ENCODE data around the gene PRLHR. TPM values are rescaled to one million over a fixed set of nuclear protein-coding genes. Genes with fewer than 3 reads are reported as not detected.

The PRLHR gene
- total and polyA plus RNA-seq, 5 experiments from 2014 or later, result not detected

- H3K27ac Mint-ChIP-seq, result no peak overlapping the region
- POLR2A ChIA-PET, result interaction anchor here (0.9 kb wide), 1 partner anchor 166 kb away, joined by 3 read pairs; no protein-coding TSS in a partner anchor
- peak in 1 of 10 donors; percentile 5 for DNase-seq
Measured at GRCh38 chr10:118567701-118568248, 27.7 kb downstream of the PRLHR start.

DNA sequence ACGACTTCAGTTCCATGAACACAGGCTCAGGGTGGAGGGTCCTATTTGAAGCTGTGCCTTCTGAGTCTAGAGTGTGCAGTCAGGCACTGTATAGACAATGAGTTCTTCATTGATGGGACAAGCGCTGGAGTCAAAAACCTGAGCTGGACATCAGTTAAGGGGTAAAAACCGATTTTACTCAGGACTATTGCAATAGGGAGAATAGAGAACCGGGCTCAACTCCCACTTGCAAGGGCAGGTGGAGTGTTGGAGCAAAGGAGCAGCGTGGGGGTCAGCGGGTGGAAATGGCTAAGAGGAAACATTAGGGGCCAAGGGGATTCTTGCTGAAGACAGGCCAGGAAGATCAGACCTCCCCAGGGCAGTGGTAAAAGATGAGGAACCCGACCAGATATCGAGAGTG lies 28.5 kb downstream of the PRLHR start:
- peaks cover 0 to 5% (median 2%) of the 10 kb centered on the region in 5 donors for H3K27me3 Mint-ChIP-seq
- H3K27ac Mint-ChIP-seq, result peak overlapping the region in 1 of 10 donors; percentile 20
- H3K4me3 Mint-ChIP-seq, result no peak overlapping the region
- POLR2A ChIA-PET, result interaction anchor here (0.7 kb wide), 1 partner anchor 164 kb away, joined by 3 read pairs; no protein-coding TSS in a partner anchor
- H3K36me3 Mint-ChIP-seq, result no peaks in the 10 kb centered on the region
- H3K4me1 Mint-ChIP-seq, result peaks cover 4 to 12% (median 8%) of the 10 kb centered on the region in 4 donors
- DNase-seq, result no peak
- peaks cover 0 to 7% (median 0%) of the 10 kb centered on the region in 9 donors for H3K9me3 Mint-ChIP-seq
- ATAC-seq, result no peak

More at GRCh38 chr10:118567701-118568248, 27.7 kb downstream of the PRLHR start:
- ATAC-seq, result no peak
- H3K4me3 Mint-ChIP-seq, result no peak overlapping the region
- H3K36me3 Mint-ChIP-seq, result no peaks in the 10 kb centered on the region
- no peaks in the 10 kb centered on the region for H3K9me3 Mint-ChIP-seq
- H3K27me3 Mint-ChIP-seq, result peaks cover 0 to 2% (median 0%) of the 10 kb centered on the region in 5 donors
- peaks cover 4 to 12% (median 8%) of the 10 kb centered on the region in 4 donors for H3K4me1 Mint-ChIP-seq

GRCh38 chr10:118565301-118566075 lies 30.0 kb downstream of the PRLHR start:
- Mint-ChIP-seq H3K4me3 (no peak overlapping the region), H3K27ac (no peak overlapping the region)
- ATAC-seq, result no peak

GRCh38 chr10:118564652-118565051 lies 30.8 kb downstream of the PRLHR start:
- Mint-ChIP-seq H3K4me1 (peaks cover 4 to 12% (median 8%) of the 10 kb centered on the region in 4 donors), H3K4me3 (no peak overlapping the region), H3K9me3 (peaks cover 0 to 18% (median 9%) of the 10 kb centered on the region in 9 donors), H3K27me3 (peaks cover 0 to 11% (median 8%) of the 10 kb centered on the region in 5 donors), H3K27ac (no peak overlapping the region), H3K36me3 (peaks cover 0 to 8% (median 4%) of the 10 kb centered on the region in 3 donors)
- DNase-seq (no peak), ATAC-seq (no peak)
- POLR2A ChIA-PET, result no interaction called here

More at GRCh38 chr10:118565301-118566075, 30.0 kb downstream of the PRLHR start:
- POLR2A ChIA-PET, result no interaction called here
- Mint-ChIP-seq H3K36me3 (peaks cover 0 to 7% (median 3%) of the 10 kb centered on the region in 3 donors), H3K4me1 (peaks cover 4 to 12% (median 8%) of the 10 kb centered on the region in 4 donors), H3K27me3 (peaks cover 0 to 11% (median 7%) of the 10 kb centered on the region in 5 donors), H3K9me3 (peaks cover 0 to 12% (median 5%) of the 10 kb centered on the region in 9 donors)
- DNase-seq, result no peak

GRCh38 chr10:118564114-118564513 lies 31.3 kb downstream of the PRLHR start:
- peaks cover 0 to 22% (median 9%) of the 10 kb centered on the region in 9 donors for H3K9me3 Mint-ChIP-seq
- peaks cover 0 to 12% (median 6%) of the 10 kb centered on the region in 3 donors for H3K36me3 Mint-ChIP-seq
- no peak for ATAC-seq

DNA sequence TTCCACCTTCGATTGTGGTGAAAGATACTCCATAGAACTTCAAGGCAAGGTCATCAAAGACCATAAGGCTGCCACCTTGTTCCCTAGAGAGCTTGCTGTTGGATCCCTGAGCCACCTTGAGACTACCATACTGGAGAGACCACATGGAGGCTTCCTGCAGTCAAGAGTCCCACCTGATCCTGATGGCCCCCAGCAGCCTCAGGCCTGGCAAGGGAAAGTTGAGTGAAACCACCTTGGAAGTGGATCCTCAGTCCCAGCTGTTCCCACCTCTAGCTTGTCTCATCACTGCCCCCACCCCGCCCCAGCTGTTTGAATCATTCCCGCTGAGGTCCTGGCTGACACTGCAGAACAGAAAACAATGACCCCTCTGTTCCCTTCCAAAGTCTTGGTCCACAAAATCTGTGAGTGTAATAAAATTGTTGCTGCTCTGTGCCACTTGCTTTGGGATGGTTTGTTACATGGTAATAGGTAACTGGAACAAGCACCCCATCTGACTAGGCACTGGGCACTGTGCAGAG lies 32.0 kb downstream of the PRLHR start:
- POLR2A ChIA-PET, result no interaction called here
- DNase-seq (no peak), ATAC-seq (no peak)
- H3K27me3 Mint-ChIP-seq, result peaks cover 3 to 20% (median 8%) of the 10 kb centered on the region in 5 donors
- no peak overlapping the region for H3K27ac Mint-ChIP-seq
- H3K36me3 Mint-ChIP-seq, result peaks cover 0 to 12% (median 8%) of the 10 kb centered on the region in 3 donors
- no peak overlapping the region for H3K4me3 Mint-ChIP-seq
- H3K9me3 Mint-ChIP-seq, result peaks cover 0 to 22% (median 9%) of the 10 kb centered on the region in 9 donors
- peaks cover 2 to 4% (median 3%) of the 10 kb centered on the region in 4 donors for H3K4me1 Mint-ChIP-seq

More at GRCh38 chr10:118564114-118564513, 31.3 kb downstream of the PRLHR start:
- Mint-ChIP-seq H3K27me3 (peaks cover 1 to 16% (median 8%) of the 10 kb centered on the region in 5 donors), H3K27ac (no peak overlapping the region), H3K4me3 (no peak overlapping the region), H3K4me1 (peaks cover 4 to 11% (median 7%) of the 10 kb centered on the region in 4 donors)
- no peak for DNase-seq
- POLR2A ChIA-PET, result no interaction called here

DNA sequence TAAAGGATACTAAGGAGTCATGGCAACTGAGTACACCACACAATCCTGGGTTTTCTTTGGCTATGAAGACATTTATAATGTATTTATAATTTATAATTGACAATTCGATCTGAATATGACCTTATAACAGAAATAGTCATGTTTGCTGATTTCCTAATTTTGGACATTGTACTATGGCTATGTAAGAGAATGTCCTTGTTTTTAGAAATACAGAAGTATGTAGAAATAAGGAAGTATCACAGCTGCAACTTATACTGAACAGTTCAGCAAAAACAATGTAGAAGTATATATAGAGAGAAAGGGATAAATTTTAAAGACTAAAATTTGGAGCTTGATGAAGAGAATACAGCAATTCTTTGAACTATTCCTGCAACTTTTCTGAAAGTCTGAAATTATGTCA lies 32.6 kb downstream of the PRLHR start:
- H3K27me3 Mint-ChIP-seq, result peaks cover 3 to 23% (median 10%) of the 10 kb centered on the region in 5 donors
- no peak for ATAC-seq
- no peak for DNase-seq
- peaks cover 0 to 15% (median 8%) of the 10 kb centered on the region in 3 donors for H3K36me3 Mint-ChIP-seq
- H3K27ac Mint-ChIP-seq, result no peak overlapping the region
- no peak overlapping the region for H3K4me3 Mint-ChIP-seq
- H3K4me1 Mint-ChIP-seq, result peaks cover 0 to 2% (median 1%) of the 10 kb centered on the region in 4 donors
- peaks cover 0 to 22% (median 9%) of the 10 kb centered on the region in 9 donors for H3K9me3 Mint-ChIP-seq
- POLR2A ChIA-PET, result no interaction called here

DNA sequence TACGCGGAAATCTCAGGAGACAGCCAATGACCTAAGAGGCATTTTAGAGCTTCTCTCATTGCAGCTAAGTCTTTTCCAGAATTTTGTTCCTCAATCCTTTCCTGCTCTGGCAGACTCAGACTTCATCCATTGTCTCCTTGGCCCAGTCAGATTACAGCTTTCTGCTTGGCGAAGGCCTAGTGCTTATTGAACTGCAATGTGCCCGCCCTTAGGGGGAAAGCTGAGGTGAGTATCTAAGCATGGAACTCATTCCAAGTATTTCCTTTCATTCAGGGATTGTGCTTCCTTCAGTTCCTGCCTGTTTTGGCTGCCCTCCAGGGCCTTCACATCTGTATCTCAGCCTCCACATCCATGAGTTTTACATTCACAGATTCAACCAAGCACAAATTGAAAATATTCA lies 37.5 kb downstream of the PRLHR start:
- no peak overlapping the region for H3K4me3 Mint-ChIP-seq
- H3K27me3 Mint-ChIP-seq, result peaks cover 18 to 53% (median 37%) of the 10 kb centered on the region in 5 donors
- no peaks in the 10 kb centered on the region for H3K4me1 Mint-ChIP-seq
- H3K9me3 Mint-ChIP-seq, result peaks cover 2 to 35% (median 21%) of the 10 kb centered on the region in 9 donors
- DNase-seq (no peak), ATAC-seq (no peak)
- POLR2A ChIA-PET, result no interaction called here
- H3K36me3 Mint-ChIP-seq, result peaks cover 0 to 30% (median 13%) of the 10 kb centered on the region in 3 donors
- no peak overlapping the region for H3K27ac Mint-ChIP-seq

DNA sequence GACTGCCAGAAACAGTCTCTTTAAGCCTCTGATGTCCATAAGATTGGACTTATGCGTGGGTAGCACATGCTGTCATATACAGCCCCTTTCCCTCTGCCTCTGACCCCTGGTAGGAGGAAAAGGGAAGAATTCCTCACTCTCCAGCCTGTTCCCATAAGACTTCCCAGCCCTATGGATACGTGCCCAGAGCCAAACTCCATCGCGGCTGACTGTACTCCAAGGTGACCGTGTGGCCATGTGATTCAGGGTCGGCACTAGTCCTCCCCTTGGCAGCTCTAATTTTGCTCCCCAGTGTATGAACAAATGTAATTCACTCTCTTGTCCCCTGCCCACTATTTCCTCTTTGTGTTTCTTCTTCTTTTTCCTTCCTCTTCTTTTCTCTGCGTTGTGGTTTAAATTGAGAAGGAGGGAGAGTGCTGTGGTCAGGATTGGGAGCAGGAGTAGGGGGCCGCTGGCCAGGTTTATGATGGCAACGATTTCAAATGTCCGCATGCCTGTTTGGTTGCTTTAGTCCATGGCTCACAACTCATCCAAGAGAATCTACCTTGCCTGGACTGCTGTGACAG lies 43.8 kb downstream of the PRLHR start:
- peaks cover 0 to 2% (median 0%) of the 10 kb centered on the region in 4 donors for H3K4me1 Mint-ChIP-seq
- H3K36me3 Mint-ChIP-seq, result peaks cover 0 to 10% (median 2%) of the 10 kb centered on the region in 3 donors
- H3K4me3 Mint-ChIP-seq, result no peak overlapping the region
- no peak for ATAC-seq
- DNase-seq, result no peak
- peak overlapping the region in 1 of 10 donors; percentile 28 for H3K27ac Mint-ChIP-seq
- POLR2A ChIA-PET, result no interaction called here
- H3K9me3 Mint-ChIP-seq, result peaks cover 0 to 10% (median 5%) of the 10 kb centered on the region in 9 donors
- peaks cover 19 to 63% (median 40%) of the 10 kb centered on the region in 5 donors for H3K27me3 Mint-ChIP-seq

DNA sequence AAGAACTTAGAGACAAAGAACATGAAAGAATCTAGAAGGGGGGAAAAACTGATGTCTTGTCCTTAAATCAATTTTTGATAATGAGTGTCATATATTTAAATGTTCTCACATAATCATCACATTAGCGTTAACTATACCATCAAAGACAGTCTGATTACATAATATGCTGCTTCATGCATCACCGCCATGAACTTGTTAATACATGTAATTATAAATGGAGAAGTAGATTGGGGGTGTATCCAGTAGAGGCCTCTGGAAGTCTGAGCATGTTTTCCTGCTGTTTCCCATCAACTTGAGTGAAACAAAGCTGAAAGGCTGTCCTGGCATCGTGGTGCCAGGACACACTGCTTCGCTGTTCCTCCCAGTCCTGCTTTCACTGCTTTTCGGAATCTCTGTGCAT lies 48.2 kb downstream of the PRLHR start:
- POLR2A ChIA-PET, result no interaction called here
- Mint-ChIP-seq H3K4me1 (peaks cover 0 to 6% (median 3%) of the 10 kb centered on the region in 4 donors), H3K9me3 (peaks cover 0 to 2% (median 0%) of the 10 kb centered on the region in 9 donors), H3K27me3 (peaks cover 22 to 65% (median 38%) of the 10 kb centered on the region in 5 donors), H3K4me3 (no peak overlapping the region), H3K27ac (no peak overlapping the region), H3K36me3 (no peaks in the 10 kb centered on the region)
- ATAC-seq (no peak), DNase-seq (no peak)

GRCh38 chr10:118546479-118546878 lies 49.0 kb downstream of the PRLHR start:
- POLR2A ChIA-PET, result no interaction called here
- Mint-ChIP-seq H3K9me3 (peaks cover 0 to 2% (median 0%) of the 10 kb centered on the region in 9 donors), H3K4me1 (peaks cover 0 to 6% (median 2%) of the 10 kb centered on the region in 4 donors), H3K27me3 (peaks cover 20 to 65% (median 34%) of the 10 kb centered on the region in 5 donors), H3K36me3 (no peaks in the 10 kb centered on the region), H3K27ac (no peak overlapping the region), H3K4me3 (no peak overlapping the region)
- DNase-seq, result no peak
- ATAC-seq, result no peak

- Mint-ChIP-seq H3K4me3 (no peak overlapping the region), H3K36me3 (no peaks in the 10 kb centered on the region), H3K4me1 (peaks cover 0 to 6% (median 2%) of the 10 kb centered on the region in 4 donors), H3K9me3 (peaks cover 0 to 2% (median 0%) of the 10 kb centered on the region in 9 donors), H3K27ac (no peak overlapping the region), H3K27me3 (peaks cover 21 to 65% (median 36%) of the 10 kb centered on the region in 5 donors)
- POLR2A ChIA-PET, result no interaction called here
- no peak for ATAC-seq
- no peak for DNase-seq
Measured at GRCh38 chr10:118545381-118545780, 50.1 kb downstream of the PRLHR start.

Measured in naive thymus-derived CD8-positive, alpha-beta T cell (primary cell).